Thymus (tissue), 11 donors: ENCODE data around the gene RANGAP1. TPM values are rescaled to one million over a fixed set of nuclear protein-coding genes. Genes with fewer than 3 reads are reported as not detected.

Experiments used
- DNase-seq, 9 donors: peaks; one replicate each; pipeline ENCODE4 v3.0.0-alpha.2; 2013; ENCODE audit warnings: low spot score in 9 of 9, low read depth in 6 of 9, missing footprints in 1 of 9
- H3K27ac ChIP-seq, 2 donors: one replicate each; pipeline ENCODE4 v1.5.1; 2013; ENCODE audit warnings: control low read depth in 1 of 2, low read depth in 1 of 2, low read length in 1 of 2, mild to moderate bottlenecking in 1 of 2, moderate library complexity in 1 of 2
- H3K27me3 ChIP-seq, 2 donors: one replicate each; pipeline ENCODE4 v1.5.1; 2013; ENCODE audit warnings: low read length in 1 of 2; ENCODE audit not compliant: control insufficient read depth in 2 of 2, insufficient read depth in 1 of 2
- H3K36me3 ChIP-seq, 2 donors: one replicate each; pipeline ENCODE4 v1.5.1; 2013; ENCODE audit warnings: low read length in 1 of 2, mild to moderate bottlenecking in 1 of 2, moderate library complexity in 1 of 2; ENCODE audit not compliant: control insufficient read depth in 2 of 2, insufficient read depth in 2 of 2
- H3K4me1 ChIP-seq, 2 donors: one replicate each; pipeline ENCODE4 v1.5.1; 2013; ENCODE audit warnings: low read length in 2 of 2; ENCODE audit not compliant: control insufficient read depth in 2 of 2, insufficient read depth in 2 of 2
- H3K4me3 ChIP-seq, 2 donors: one replicate each; pipeline ENCODE4 v1.5.1; 2013; ENCODE audit warnings: low read length in 2 of 2, control low read depth in 1 of 2, mild to moderate bottlenecking in 1 of 2
- H3K9me3 ChIP-seq, 2 donors: one replicate each; pipeline ENCODE4 v1.5.1; 2013; ENCODE audit warnings: low read length in 1 of 2, mild to moderate bottlenecking in 1 of 2; ENCODE audit not compliant: control insufficient read depth in 2 of 2, insufficient read depth in 1 of 2
- WGBS: extraction: QIAGEN DNeasy Blood & Tissue Kit; methylation state at CpG from one replicate; pipeline ENCODE4 v1.1.7; 2013; 5-methylcytosine and 5-hydroxymethylcytosine counted together
- polyA plus RNA-seq: library from polyadenylated mRNA; stranded (reverse); fragments of 200-250 nt; gene quantifications from one replicate; pipeline ENCODE4 v1.2.3, GENCODE V29; 2013
- total RNA-seq: library from RNA; stranded (reverse); fragments of 120-200 nt; gene quantifications from one replicate; pipeline ENCODE4 v1.2.4, GENCODE V29; 2013
- donor health status: healthy.

The RANGAP1 gene
- total and polyA plus RNA-seq, 2 donors = 40.6 to 63.6 TPM

DNA sequence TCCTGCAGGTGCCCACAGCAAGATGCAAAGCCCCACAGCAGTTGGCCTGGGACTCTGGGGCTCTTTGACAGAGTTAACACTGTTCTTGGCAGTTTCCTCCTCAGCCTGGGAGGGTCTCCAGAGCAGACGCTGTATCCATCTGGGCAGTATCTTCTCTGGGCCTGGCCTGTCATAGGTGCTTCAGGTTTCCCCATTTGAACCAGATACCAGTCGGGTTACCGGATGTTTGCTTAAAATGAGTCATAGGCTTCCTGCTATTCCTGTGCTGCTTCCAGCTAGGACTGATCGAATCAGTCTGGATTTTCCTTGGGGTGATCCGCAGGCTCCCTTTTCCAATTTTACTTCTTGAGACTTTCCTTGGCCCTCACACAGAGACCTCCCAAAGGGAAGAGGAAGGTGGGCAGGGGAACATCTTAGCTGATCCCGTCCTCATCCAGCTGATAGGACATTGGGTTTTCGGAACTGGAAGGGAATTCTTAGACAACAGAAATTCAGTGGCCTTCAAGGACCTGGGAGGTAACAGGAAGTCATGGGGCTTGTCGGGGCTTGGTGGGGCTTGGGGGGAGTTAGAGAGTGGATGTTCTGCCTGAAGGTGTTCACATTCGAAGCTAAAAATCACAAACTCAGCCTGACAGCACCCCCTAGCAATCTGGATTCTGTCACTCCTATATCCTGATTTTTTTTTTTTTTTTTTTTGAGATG, 2.4 kb upstream of the RANGAP1 start:
- Histone ChIP-seq H3K4me3 (no peak overlapping the region), H3K36me3 (peaks cover 11 to 14% of the 10 kb centered on the region in 2 donors), H3K9me3 (peaks cover 0 to 3% of the 10 kb centered on the region in 2 donors), H3K27ac (peak overlapping the region; percentile 52 to 54), H3K4me1 (peaks cover 8 to 23% of the 10 kb centered on the region in 2 donors), H3K27me3 (no peaks in the 10 kb centered on the region)
- 94% methylated on average over 9 of the region's 9 CpGs for WGBS
- peak in 1 of 9 donors; percentile 10 for DNase-seq

DNA sequence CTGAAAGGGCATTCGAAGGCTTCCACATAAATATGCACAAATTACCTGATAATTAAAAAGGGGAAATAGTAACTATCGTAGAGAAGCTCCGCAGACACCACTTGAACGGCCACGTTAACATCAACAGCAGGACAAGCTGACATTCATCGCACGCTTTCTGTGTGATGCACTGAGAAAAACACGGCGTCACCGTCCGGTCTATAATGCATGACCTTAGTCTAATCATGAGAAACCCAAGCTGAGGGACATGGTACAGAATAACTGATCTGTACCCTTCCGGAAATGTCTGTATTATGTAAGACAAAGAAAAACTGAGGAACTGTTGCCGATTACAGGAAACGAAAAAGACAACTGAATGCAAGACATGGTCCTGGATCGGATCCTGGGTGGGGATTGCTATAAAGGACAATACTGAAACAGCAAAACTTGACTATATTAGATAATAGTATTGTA, 678 bp upstream of the RANGAP1 start:
- Histone ChIP-seq H3K27me3 (no peaks in the 10 kb centered on the region), H3K4me3 (peak overlapping the region; percentile 94), H3K9me3 (peaks cover 0 to 3% of the 10 kb centered on the region in 2 donors), H3K36me3 (peaks cover 18 to 28% of the 10 kb centered on the region in 2 donors), H3K4me1 (peaks cover 8 to 23% of the 10 kb centered on the region in 2 donors), H3K27ac (peak overlapping the region; percentile 94 to 98)
- DNase-seq = peak in 6 of 9 donors; percentile 55 to 87 (median 65)
- under 1% methylated on average over 15 of the region's 15 CpGs for WGBS

GRCh38 chr22:41285441-41285819, 557 bp downstream of the RANGAP1 start:
- DNase-seq = peak in 4 of 9 donors; percentile 28 to 62 (median 40)
- WGBS = under 1% methylated on average over 30 of the region's 30 CpGs
- peaks cover 8 to 23% of the 10 kb centered on the region in 2 donors for H3K4me1 ChIP-seq
- H3K36me3 ChIP-seq = peaks cover 29 to 41% of the 10 kb centered on the region in 2 donors
- H3K4me3 ChIP-seq = peak overlapping the region; percentile 94
- H3K9me3 ChIP-seq = peaks cover 0 to 3% of the 10 kb centered on the region in 2 donors
- H3K27ac ChIP-seq = peak overlapping the region; percentile 90 to 94
- no peaks in the 10 kb centered on the region for H3K27me3 ChIP-seq

GRCh38 chr22:41284465-41284864, 1.5 kb downstream of the RANGAP1 start:
- no peak for DNase-seq
- Histone ChIP-seq H3K27ac (no peak overlapping the region), H3K9me3 (peaks cover 0 to 3% of the 10 kb centered on the region in 2 donors), H3K4me3 (no peak overlapping the region), H3K36me3 (peaks cover 39 to 48% of the 10 kb centered on the region in 2 donors), H3K27me3 (no peaks in the 10 kb centered on the region), H3K4me1 (peaks cover 8 to 23% of the 10 kb centered on the region in 2 donors)
- WGBS = 95% methylated on average over 10 of the region's 10 CpGs

GRCh38 chr22:41280854-41281253, 5.1 kb downstream of the RANGAP1 start:
- Histone ChIP-seq H3K27ac (no peak overlapping the region), H3K9me3 (peaks cover 0 to 3% of the 10 kb centered on the region in 2 donors), H3K36me3 (peaks cover 62 to 80% of the 10 kb centered on the region in 2 donors), H3K4me1 (peaks cover 8 to 11% of the 10 kb centered on the region in 2 donors), H3K4me3 (no peak overlapping the region), H3K27me3 (no peaks in the 10 kb centered on the region)
- 98% methylated on average over 2 of the region's 2 CpGs for WGBS
- no peak for DNase-seq

- no peaks in the 10 kb centered on the region for H3K27me3 ChIP-seq
- H3K4me1 ChIP-seq = peaks cover 4 to 8% of the 10 kb centered on the region in 2 donors
- H3K27ac ChIP-seq = no peak overlapping the region
- no peak overlapping the region for H3K4me3 ChIP-seq
- DNase-seq = peak in 1 of 9 donors; percentile 28
- WGBS = 93% methylated on average over 3 of the region's 3 CpGs
- H3K36me3 ChIP-seq = peaks cover 68 to 86% of the 10 kb centered on the region in 2 donors
- H3K9me3 ChIP-seq = no peaks in the 10 kb centered on the region
Observed at GRCh38 chr22:41280065-41280464, 5.9 kb downstream of the RANGAP1 start.

DNA sequence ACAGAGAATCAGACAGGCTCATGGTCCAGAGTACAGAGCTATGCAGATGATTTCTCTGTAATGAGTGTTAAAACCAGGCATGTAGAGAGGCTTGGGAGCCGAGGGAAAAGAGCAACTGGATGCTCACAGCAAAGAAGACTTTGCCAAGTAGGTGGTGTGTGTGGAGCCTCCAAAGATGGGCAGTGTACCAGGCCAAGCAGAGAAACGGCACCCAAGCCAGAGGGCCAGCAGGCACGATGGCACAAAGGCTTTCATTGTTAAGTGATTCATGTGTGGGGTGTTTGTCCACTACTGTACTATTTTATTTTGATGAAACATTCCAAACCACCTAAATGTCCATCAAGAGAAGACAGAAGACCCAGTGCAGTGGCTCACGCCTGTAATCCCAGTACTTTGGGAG, 11.1 kb downstream of the RANGAP1 start:
- Histone ChIP-seq H3K36me3 (peaks cover 82% of the 10 kb centered on the region in 2 donors), H3K27ac (no peak overlapping the region), H3K4me3 (no peak overlapping the region), H3K9me3 (no peaks in the 10 kb centered on the region), H3K27me3 (no peaks in the 10 kb centered on the region), H3K4me1 (peaks cover 0 to 7% of the 10 kb centered on the region in 2 donors)
- WGBS = 98% methylated on average over 4 of the region's 4 CpGs
- no peak for DNase-seq

DNA sequence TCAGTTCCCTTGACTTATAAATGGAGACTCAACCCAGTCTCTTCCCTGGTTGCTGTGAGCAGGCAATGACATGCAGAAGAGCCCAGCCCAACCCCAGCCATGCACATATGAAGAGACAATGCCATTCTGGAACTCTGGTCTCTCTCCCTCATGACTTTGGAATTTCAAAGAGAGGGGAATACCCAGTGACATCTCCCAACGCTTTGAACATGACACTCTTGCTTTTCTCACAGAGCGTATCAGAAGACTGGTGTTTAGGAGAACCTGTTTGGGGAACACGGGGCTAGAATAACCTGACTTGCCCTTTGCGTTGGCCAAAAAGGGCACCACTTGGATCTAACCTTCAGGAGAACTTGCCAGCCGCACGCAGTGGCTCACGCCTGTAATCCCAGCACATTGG, 12.9 kb downstream of the RANGAP1 start:
- DNase-seq = peak in 1 of 9 donors; percentile 24
- Histone ChIP-seq H3K4me3 (no peak overlapping the region), H3K4me1 (peaks cover 0 to 7% of the 10 kb centered on the region in 2 donors), H3K9me3 (no peaks in the 10 kb centered on the region), H3K27me3 (no peaks in the 10 kb centered on the region), H3K36me3 (peaks cover 76 to 83% of the 10 kb centered on the region in 2 donors), H3K27ac (peak overlapping the region; percentile 25 to 62)
- 97% methylated on average over 7 of the region's 7 CpGs for WGBS

- H3K27ac ChIP-seq = peak overlapping the region; percentile 13 to 55
- H3K9me3 ChIP-seq = no peaks in the 10 kb centered on the region
- no peak overlapping the region for H3K4me3 ChIP-seq
- H3K4me1 ChIP-seq = peaks cover 0 to 7% of the 10 kb centered on the region in 2 donors
- 94% methylated on average over 9 of the region's 9 CpGs for WGBS
- H3K36me3 ChIP-seq = peaks cover 79 to 86% of the 10 kb centered on the region in 2 donors
- H3K27me3 ChIP-seq = no peaks in the 10 kb centered on the region
- no peak for DNase-seq
Observed at GRCh38 chr22:41271787-41272186, 14.2 kb downstream of the RANGAP1 start.
